ENCODE data around the gene TRPV3. TPM values are rescaled to one million over a fixed set of nuclear protein-coding genes. Genes with fewer than 3 reads are reported as not detected.
"Not testable (repeated sequence)": the region's sequence is repeated elsewhere in the genome, so short reads cannot be mapped to it uniquely, and the experiment has no call there.

Gene TRPV3
- total RNA-seq, 1 experiment from 2014 or later: 1.8 TPM

DNA sequence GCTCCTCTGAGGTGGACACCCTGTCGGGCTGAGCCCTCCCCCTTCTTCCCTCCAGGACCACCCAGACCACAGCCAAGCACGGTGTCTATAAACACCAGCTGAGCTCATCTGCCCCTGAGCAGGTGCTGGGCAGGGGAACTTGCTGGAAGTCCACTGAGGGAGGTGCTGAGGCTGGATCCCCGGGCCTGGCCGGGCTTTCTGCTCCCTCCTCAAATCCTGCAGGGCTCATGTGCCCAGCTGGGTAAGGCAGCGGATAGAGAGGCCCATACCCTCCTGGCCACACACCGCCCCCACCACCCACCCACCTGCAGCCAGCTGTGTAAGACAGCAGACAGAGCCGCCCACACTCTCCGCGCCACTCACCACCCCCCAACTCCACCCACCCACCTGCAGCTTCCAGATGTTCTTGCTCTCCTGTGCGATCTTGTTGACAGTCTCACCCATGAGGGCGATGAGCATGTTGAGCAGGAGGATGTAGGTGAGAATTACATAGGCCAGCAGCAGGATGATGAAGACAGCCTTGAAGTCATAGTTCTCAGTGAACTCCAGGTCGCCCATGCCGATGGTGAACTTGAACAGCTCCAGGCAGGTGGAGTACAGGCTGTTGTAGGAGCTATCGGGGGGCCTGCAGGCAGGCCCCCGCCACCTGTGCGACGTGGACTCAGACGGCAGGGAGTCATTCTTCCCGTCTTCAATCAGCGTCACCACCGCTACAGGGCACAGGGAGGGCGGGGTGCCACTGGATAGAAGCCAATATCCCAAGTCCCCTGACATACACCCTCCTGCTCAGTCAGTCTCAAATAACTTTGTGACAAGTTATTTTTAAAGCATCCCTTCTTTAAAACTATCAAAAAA, 15.9 kb upstream of the TRPV3 start:
- DNase-seq (ENCODE audit: low spot score): no peak

DNA sequence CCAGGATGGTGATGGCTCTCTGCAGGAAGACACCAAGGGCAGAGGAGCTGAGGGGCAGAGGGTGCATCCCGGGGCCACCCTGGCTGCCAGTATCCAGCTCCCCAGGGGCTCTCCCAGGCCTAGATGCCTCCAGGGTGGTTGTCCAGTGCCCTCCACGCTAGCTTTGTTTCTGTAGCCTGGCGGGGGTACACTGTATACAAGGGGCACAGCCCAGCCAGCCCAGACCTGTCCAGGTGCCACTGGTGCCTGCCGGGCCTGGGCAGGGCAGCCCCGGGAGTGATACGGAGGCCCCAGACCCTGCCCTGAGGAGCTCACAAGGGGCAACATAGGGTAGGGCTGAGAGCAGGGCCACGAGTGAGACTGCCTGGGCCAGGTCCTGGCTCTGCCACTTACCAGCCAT, 14.6 kb upstream of the TRPV3 start:
- DNase-seq (ENCODE audit: low spot score): no peak

DNA sequence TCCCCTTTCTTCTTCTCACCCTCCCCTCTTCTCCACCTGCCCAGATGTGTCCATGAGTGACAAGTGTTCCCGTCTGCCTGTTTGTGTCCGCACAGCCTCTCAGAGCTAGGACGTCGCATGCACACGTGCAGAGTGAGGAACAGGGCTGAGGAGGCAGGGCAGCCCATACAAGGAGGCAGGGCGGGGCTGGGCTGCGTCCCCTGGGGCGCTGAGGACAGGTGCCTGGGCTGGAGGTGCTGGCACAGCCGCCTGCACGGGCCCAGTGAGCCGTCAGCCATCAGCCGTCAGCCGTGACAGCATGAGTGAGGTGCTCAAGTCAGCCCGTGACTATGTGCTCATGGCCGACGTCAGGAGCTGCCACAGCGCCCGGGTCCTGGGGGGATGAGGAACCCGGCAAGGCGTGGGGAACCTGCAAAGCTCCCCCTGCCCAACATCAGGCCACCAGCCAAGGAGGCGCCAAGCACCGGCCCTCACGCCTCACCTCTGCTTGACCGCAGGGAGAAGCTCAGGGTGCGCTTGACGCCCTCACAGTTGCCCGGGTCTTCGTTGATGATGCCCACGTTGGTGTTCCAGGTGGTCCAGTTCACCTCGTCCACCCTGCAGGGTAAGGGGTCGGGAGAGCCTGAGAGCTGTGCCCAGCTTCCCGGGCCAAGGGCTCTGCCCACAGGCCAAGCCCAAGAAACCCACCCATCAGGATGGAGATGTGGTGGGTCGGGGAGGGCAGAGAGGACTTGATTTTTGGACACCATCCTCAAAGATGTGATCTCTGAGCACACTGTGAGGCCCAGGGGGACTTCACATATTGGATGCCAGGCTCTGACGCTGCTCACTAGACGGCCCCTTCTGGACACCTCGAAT, 13.7 kb upstream of the TRPV3 start:
- DNase-seq (ENCODE audit: low spot score): no peak

DNA sequence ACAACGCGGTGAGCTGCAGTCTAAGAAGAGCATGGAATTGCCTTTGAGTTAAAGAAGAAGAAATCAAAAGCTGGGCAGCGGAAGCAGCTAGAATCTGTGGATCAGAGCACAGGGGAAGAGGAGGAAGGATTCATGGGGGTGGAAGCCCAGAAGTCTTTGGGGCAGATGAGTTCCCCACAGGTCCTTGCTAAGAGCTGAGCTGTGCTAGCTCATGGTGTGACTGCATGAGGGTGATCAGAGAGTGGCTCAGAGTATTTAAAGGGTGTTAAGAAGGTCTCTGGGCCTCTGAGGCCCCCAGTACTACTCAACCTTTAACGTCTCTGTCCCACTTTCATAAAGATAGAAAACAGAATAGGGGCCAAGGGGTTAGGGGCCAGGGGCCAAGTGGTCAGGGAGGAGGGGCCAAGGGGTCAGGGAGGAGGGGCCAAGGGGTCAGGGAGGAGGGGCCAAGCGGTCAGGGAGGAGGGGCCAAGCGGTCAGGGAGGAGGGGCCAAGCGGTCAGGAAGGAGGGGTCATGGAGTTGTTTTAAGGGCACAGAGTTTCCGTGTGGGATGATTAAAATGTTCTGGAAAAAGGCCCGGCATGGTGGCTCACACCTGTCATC, 12.0 kb upstream of the TRPV3 start:
- no peak for DNase-seq (ENCODE audit: low spot score)

DNA sequence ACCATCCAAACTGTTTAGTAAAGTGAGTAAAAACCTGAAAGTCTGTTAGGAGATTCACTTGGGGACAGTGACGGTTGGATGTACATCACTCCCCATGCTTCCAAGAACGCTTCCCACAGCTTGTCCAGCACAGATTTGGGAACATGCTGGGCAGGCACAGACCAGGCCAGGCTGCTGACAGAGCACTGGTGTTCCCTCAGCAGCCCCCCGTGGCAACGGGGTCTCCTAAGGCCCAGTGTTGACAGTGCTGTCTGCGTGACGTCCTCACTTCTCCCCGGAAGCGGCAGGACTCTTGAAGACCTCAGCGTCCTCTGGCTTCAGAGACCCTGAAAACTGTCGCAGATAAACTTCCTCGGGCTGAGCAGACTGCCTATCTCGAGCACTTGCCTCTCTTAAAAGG, 8.9 kb upstream of the TRPV3 start:
- DNase-seq (ENCODE audit: low spot score): no peak

DNA sequence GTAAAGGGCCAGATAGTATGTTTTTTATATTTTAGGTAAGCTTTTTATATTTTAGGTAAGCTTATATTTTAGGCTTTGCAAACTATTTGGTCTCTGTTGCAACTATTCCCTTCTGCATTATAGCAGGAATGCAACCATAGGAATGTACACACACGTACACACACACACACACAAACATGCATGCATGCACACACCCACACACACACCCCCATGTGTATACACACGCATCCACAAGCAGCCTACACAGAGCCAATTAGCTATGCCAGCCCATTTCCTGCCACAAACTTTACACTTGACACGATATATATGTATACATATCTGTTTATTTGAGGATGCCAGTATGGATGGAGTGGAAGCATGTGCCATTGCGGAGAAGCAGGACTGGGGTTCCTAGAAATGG, 7.5 kb upstream of the TRPV3 start:
- DNase-seq (ENCODE audit: low spot score): no peak

DNA sequence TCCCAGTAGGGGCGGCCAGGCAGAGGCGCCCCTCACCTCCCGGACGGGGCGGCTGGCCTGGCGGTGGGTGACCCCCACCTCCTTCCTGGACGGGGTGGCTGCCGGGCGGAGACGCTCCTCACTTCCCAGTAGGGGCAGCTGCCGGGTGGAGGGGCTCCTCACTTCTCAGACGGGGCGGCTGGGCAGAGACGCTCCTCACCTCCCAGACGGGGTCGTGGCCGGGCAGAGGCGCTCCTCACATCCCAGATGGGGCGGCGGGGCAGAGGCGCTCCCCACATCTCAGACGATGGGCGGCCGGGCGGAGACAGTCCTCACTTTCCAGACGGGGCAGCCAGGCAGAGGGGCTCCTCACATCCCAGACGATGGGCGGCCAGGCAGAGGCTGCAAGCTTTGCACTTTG, 6.6 kb upstream of the TRPV3 start:
- not testable (repeated sequence) for DNase-seq (ENCODE audit: low spot score)

DNA sequence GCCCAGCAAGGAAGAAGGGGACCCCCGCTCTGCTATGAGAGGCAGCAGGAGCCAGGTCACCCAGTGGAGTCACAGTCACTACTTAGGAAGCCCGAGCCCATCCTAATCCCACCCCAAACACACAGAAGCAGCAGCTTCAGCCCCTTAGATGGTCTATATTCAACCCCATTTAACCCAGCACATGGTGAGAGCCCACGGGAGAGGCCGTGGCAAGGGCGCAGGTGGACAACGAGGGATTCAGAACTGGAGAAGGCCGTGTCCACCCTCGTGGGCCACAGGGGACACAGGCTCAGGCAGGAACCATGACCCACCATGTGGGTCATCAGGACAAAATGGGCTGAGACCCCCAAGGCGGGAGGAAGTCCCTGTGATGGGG, 1.6 kb upstream of the TRPV3 start:
- no peak for DNase-seq (ENCODE audit: low spot score)

DNA sequence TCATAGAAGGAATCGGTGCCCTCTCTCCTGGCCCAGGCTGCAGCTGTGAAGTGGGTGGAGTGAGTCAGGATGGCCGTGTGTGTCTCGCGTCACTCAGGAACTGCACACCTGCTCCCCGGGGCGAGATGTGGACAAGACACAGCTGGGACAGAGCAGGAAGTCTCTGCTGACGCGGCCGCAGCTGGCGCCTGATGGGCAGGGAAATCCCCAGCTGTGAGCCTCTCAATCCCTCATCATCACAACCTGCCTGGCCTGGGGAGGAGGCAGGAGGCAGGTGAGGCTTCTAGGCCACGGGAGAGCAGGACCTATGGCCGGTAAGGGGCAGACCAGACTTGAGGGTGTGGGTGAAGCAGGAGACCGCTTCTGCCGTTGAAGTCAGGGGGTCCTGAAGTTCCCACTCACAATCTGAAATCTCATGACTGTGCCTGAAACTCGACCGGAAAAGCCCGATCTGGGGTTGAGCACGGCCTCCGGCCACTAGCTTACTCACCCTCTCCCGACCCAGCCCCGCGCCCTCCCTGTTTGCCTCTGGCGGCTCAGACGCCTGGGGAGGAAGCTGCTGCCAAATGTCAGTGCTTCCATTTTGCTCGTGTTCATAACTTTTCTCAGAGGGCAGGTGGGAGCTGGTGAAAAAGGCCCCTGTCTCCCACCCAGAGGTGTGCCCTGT, 1.1 kb upstream of the TRPV3 start:
- peak; percentile 92 for DNase-seq (ENCODE audit: low spot score)

DNA sequence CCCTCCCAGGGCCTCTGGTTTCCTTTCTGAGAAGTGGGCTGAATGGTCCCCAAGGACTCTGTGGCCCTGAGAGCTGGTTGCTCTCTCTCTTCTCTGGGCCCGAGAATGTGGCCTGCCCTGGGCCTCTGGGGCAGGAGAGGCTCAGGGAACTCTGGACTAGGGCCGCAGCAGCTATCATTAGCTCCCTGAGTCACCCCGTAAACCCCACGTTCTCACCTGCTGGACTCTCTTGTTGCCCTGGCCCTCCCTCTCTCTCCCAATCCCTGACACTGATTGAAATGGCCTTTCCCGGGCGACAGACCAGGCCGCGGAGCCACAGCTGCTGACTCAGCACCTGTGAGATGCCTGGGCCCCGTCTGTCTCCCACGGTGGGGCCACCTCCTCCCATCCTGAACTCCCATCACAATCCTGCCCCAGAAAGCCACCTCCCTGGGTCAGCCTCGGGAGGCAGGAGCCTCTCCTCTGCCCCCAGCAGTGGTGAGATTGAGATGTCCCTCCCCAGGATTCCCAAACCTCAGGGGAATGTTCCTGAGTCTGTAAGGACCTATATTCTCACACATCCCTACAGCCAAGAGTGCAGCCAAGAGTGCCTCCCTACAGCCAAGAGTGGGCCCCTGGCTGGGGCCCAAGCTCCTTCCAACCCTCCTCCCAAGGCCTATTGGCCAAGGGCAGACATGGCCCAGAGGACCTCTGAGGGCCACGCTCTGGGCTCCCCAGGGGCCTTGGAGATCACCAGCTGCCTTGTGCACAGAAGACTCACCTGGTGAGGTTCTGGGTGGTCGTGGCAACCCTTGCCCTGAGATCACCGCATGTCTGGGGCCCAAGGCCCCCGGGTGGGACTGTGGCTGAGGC, 470 bp downstream of the TRPV3 start:
- peak; percentile 52 for DNase-seq (ENCODE audit: low spot score)

DNA sequence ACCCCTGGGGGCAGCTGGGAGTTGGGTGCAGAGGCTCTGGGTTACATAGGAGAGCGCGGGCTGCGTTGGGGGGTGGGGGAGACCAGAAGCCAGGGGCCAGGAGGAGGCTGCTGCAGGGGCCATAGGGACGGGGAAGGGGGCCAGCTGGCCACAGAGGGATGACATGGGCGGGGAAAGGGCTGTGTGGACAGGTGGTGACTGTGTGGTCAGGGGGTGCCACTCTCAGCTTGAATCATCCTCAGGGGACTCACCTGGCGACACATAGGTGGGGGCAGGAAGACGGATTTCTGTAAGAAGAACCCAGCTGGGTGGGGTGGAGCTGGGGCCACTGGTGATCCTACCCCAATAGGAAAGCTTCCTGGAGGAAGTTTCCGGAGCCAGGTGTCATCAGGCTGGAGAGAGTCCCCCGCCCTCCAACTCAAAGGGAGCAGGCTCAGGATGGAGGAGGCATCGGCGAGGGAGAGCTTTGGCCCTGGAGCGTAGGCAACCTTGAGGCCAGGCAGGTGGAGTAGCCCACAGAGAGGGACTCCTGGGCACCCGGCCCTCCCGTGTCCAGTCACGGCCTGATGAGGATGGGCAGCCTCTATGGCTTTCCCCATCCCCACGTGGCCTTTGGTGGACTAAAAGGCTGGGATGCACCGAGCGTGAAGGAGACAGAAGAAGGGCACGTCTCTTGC, 1.2 kb downstream of the TRPV3 start:
- no peak for DNase-seq (ENCODE audit: low spot score)

DNA sequence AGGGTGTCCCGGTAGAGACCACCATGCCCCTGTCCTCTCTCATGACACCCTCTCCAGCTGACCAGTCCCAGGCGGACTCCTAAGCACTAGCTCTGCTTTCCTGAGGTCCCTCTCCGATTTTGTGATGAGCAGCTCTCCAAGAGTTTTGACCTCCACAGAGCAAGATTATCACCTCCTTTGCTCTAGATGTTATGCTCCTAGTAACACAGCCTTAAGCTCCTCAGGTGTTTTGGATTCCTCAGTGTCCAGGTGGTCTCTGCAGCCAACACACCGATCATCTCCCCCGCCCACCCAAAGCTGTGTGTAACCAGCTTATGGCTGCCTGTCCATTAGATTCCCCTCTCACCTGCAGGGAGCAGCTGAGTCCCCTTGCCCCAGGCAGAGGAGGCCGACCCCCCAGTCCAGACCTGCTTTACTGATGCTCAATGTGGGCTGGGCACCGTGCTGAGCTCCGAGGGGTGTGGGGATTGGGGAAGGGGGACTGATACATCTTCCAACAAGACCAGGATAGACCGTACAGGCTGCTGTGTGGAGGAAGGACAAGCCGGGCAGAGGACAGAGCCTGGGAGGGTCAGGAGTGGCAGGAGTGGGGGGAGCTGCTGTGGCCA, 2.3 kb downstream of the TRPV3 start:
- no peak for DNase-seq (ENCODE audit: low spot score)

DNA sequence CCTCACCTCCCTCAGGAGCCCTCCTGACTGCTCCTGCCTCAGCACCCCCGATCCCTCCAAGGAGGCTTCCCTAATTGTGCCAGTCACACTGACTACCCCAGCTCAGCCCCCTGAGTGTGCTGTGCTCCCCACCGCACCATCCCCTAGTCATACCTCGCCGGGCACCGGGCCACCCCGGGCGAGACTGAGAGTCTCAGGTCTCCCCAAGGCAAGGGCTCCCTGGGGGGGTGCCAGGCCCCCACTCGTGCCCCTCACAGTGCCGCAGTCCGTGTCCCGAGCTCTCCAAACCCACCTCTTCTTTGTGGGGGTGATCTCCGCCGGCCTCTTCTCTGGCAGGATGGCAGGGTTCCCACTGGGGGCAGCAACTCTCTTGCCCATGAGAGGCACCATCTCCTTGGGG, 3.2 kb downstream of the TRPV3 start:
- DNase-seq (ENCODE audit: low spot score): no peak

DNA sequence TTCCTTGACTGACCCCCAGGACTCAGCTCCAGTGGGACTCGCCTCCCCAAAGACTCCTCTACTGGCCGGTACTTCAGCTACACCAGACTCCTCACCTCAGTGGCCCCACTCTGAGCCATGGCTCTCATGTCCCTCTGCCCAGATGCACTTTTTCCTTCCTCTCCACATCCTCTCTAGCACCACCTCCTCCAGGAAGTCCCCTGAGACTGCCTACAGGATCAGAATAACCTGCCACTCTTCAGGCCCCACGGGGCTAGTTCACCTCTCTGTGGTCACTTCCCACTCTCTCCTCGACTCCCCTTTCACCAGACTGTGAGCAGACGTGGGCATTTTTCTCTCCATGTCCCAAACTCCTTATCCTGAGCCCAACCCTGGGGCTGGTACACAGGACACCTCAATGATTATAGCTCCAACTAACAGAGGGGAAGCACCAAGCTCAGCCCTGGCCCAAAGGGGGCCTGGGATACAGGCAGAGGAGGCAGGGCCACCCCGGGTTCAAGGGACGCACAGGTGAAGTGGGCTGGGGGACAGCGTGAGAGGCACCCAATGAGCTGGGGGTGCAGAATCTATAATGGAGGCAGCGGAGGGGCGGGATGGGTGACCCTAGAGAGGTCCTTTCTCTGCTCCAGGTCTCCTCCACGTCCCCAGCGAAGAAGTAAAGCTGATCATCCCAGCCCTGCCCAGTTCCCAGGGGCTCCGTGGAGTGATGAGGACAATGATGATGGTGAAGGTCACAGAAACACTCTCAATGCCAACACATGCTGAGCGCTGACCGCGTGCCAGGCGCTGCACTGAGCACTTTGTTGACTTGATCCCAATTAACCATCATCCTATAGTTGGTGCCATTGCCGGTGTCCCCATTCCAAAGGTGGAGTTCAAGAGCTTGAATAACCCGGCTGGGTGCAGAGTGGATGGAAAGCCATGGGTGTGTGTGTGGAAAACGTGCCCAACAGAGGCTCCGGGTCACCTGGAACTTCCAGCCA, 3.9 kb downstream of the TRPV3 start:
- no peak for DNase-seq (ENCODE audit: low spot score)

DNA sequence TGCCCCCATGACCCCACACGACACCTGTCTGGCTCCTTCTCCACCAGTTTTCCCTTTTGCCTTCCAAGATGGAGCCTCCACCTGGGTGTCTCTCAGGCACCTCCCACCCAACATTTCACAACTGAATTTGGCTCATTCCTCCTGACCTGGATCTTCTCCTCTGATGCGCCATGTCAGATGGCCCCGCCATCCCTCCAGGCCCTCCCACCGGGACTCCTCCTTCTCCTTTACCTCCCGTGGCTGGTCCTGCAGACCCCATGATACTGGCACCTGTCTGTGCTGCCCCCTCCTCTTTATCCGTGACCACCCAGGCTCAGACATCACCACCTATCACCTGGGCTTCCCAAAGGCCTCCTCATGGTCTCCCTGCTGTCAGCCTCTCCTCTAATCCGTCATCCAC, 4.7 kb downstream of the TRPV3 start:
- no peak for DNase-seq (ENCODE audit: low spot score)

DNA sequence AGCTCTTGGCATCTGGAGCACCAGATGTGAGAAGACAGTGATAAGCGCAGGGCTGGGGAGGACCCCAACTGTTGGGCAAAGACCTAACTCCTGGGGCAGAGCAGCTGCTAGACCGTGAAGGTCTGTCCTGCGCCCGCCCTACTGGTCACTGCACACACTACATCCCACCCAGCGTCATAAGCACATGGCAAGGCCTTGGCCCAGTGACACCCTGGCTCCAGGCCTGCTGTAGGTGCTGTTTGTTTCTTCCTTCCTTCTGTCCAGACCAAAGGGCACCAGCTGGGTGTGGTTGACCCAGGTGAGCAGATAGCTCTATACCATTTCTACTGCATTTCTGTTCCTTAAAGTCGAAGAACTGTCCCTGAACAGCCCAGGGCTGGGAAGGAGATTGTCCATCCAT, 6.4 kb downstream of the TRPV3 start:
- DNase-seq (ENCODE audit: low spot score): no peak

DNA sequence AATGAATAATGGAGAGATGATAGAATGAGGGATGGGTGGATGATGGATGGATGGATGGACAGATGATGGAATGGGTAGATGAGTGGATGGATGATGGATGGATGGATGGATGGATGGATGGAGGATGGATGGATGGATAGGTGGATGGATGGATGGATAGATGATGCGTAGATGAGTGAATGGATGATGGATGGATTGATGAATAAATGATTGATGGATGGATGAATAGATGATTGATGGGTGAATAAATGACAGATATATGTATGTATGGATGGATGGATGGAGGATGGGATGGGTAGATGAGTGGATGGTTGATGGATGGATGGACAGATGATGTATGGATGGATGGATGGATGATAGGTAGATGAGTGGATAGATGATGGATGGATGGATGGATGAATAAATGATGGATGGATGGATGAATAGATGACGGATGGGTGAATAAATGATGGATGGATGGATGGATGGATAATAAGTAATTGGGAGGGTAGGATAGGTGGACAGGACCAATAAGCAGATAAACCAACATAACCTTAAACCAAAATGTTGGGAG, 7.9 kb downstream of the TRPV3 start:
- no peak for DNase-seq (ENCODE audit: low spot score)

DNA sequence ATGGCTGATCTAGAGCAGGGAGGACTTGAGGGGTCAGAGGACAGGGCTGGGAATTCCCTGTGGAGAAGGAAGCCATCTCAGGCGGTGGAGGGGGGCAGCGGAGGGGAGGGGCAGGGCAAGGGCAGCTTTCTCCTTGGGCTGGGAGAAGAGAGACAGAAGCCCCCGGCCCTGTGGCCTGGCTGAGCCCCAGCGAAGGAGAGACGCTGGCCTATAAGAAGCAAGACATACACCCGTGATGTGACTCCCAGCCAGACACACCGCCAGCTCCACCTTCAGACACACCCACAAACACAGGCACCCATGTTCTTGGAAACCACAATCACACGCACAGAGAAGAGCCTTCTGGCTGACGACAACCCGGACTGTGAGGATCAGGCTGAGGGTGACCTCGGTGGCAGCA, 10.0 kb downstream of the TRPV3 start:
- DNase-seq (ENCODE audit: low spot score): no peak

DNA sequence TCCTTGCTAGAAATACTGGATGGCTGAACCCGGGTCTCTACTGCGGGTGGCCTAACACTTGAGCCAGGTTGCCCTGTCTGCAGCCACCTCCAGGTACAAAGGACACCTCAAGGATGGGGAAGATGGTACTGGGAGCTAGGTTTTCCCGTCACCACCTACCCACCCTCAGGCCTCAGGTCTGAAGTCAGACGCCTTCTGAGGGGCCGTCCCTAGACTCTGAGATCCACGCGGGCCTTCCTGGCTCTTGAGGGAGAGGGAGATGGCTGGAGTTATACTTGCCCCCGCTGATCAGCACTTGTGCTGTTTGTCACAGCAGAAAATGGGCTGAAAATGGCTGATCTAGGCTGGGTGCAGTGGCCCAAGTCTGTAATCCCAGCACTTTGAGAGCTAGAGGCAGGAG, 10.6 kb downstream of the TRPV3 start:
- no peak for DNase-seq (ENCODE audit: low spot score)
